MCF 10A (cell line): Measurements from ENCODE around the gene RUBCN. TPM values are rescaled to one million over a fixed set of nuclear protein-coding genes. Genes with fewer than 3 reads are reported as not detected.

Experiments
- BruUV-seq: library from RNA; stranded (reverse); fragments of 400-500 nt; replicated peaks from 2 replicates; lab custom pipeline; 2021; lab: Mats Ljungman, UMichigan
- CTCF ChIA-PET: fragments of 300-600 bp; sonication (Branson Sonifier 250); formaldehyde crosslinking; extraction: SDS; loops from one replicate; lab custom pipeline; 2021; ENCODE audit warnings: antibody characterized with exemption, inconsistent platforms; lab: Yijun Ruan, JAX
- POLR2A ChIA-PET: fragments of 300-600, 350-650 bp; sonication (Branson Sonifier 250); formaldehyde crosslinking; extraction: SDS; loops from one replicate; lab custom pipeline; 2020; ENCODE audit warnings: antibody characterized with exemption, inconsistent platforms; lab: Yijun Ruan, JAX
- DNase-seq: peaks from one replicate; pipeline ENCODE4 v3.0.0-alpha.2; 2018; ENCODE audit not compliant: unreplicated experiment
- H3K27ac Mint-ChIP-seq: one replicate; pipeline ENCODE4 v1.8.0; 2022; ENCODE audit warnings: mild to moderate bottlenecking, low read depth, mixed read lengths; ENCODE audit not compliant: unreplicated experiment
- H3K27me3 Mint-ChIP-seq: one replicate; pipeline ENCODE4 v1.8.0; 2022; ENCODE audit warnings: mixed read lengths; ENCODE audit not compliant: insufficient read depth, unreplicated experiment
- H3K36me3 Mint-ChIP-seq: one replicate; pipeline ENCODE4 v1.8.0; 2022; ENCODE audit warnings: mild to moderate bottlenecking, moderate library complexity, mixed read lengths; ENCODE audit not compliant: insufficient read depth, unreplicated experiment
- H3K4me1 Mint-ChIP-seq: one replicate; pipeline ENCODE4 v1.8.0; 2022; ENCODE audit warnings: mixed read lengths; ENCODE audit not compliant: insufficient read depth, unreplicated experiment
- H3K4me3 Mint-ChIP-seq: one replicate; pipeline ENCODE4 v1.8.0; 2022; ENCODE audit warnings: mild to moderate bottlenecking, moderate library complexity, mixed read lengths; ENCODE audit not compliant: unreplicated experiment
- H3K9me3 Mint-ChIP-seq: one replicate; pipeline ENCODE4 v1.8.0; 2022; ENCODE audit warnings: mixed read lengths; ENCODE audit not compliant: unreplicated experiment
- intact Hi-C: fragments of 100-400 bp; cut with micrococcal nuclease; formaldehyde crosslinking; loops from 2 replicates; pipeline ENCODE4 v1.14.1; 2022
- total RNA-seq: library from RNA; stranded (reverse); gene quantifications from 2 replicates; pipeline ENCODE4 v1.2.3, GENCODE V29; 2022
- TF ChIP-seq, protein P1 (sequence below): fragments of 200-600 bp; IDR thresholded peaks from one replicate; pipeline ENCODE4 v1.8.0; 2022; ENCODE audit warnings: antibody characterized with exemption, mild to moderate bottlenecking; ENCODE audit not compliant: unreplicated experiment

Gene RUBCN
- total RNA-seq, 1 experiment from 2014 or later: 29.9 TPM

GRCh38 chr3:197675951-197676350, 60.8 kb downstream of the RUBCN start:
- TF ChIP-seq, protein P1, sequence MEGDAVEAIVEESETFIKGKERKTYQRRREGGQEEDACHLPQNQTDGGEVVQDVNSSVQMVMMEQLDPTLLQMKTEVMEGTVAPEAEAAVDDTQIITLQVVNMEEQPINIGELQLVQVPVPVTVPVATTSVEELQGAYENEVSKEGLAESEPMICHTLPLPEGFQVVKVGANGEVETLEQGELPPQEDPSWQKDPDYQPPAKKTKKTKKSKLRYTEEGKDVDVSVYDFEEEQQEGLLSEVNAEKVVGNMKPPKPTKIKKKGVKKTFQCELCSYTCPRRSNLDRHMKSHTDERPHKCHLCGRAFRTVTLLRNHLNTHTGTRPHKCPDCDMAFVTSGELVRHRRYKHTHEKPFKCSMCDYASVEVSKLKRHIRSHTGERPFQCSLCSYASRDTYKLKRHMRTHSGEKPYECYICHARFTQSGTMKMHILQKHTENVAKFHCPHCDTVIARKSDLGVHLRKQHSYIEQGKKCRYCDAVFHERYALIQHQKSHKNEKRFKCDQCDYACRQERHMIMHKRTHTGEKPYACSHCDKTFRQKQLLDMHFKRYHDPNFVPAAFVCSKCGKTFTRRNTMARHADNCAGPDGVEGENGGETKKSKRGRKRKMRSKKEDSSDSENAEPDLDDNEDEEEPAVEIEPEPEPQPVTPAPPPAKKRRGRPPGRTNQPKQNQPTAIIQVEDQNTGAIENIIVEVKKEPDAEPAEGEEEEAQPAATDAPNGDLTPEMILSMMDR: no peak
- no TSS peak for BruUV-seq
- Mint-ChIP-seq H3K9me3 (peaks cover 19% of the 10 kb centered on the region), H3K4me1 (no peaks in the 10 kb centered on the region), H3K27me3 (no peaks in the 10 kb centered on the region), H3K4me3 (no peak overlapping the region), H3K27ac (no peak overlapping the region), H3K36me3 (peaks cover 54% of the 10 kb centered on the region)
- ChIA-PET CTCF (interaction anchor here (0.7 kb wide), 1 partner anchor 31 kb away, joined by 3 read pairs; no protein-coding TSS in a partner anchor), POLR2A (interaction anchor here (1.2 kb wide), 1 partner anchor 27 kb away, joined by 3 read pairs; no protein-coding TSS in a partner anchor)
- no peak for DNase-seq
- intact Hi-C loops: no loop called here

DNA sequence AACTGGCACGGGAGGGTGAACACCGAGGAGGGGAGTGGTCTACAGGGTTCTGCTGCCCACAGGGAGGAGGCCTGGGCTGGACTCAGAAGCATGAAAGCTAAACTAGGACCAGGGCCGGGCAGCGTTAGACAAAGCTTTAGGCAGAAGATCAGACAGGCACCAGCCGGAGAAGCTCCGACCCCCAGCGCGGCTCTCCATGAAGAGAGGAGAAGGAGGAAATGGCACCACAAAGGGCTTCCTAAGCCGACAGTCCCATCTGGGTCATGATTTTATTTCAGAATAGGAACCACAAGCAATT, 61.2 kb downstream of the RUBCN start:
- Mint-ChIP-seq H3K27me3 (no peaks in the 10 kb centered on the region), H3K4me3 (no peak overlapping the region), H3K36me3 (peaks cover 50% of the 10 kb centered on the region), H3K4me1 (no peaks in the 10 kb centered on the region), H3K9me3 (peaks cover 17% of the 10 kb centered on the region), H3K27ac (no peak overlapping the region)
- no peak for DNase-seq
- ChIA-PET POLR2A (no interaction called here), CTCF (no interaction called here)
- TF ChIP-seq, protein P1: no peak
- intact Hi-C loops: no loop called here
- no TSS peak for BruUV-seq

DNA sequence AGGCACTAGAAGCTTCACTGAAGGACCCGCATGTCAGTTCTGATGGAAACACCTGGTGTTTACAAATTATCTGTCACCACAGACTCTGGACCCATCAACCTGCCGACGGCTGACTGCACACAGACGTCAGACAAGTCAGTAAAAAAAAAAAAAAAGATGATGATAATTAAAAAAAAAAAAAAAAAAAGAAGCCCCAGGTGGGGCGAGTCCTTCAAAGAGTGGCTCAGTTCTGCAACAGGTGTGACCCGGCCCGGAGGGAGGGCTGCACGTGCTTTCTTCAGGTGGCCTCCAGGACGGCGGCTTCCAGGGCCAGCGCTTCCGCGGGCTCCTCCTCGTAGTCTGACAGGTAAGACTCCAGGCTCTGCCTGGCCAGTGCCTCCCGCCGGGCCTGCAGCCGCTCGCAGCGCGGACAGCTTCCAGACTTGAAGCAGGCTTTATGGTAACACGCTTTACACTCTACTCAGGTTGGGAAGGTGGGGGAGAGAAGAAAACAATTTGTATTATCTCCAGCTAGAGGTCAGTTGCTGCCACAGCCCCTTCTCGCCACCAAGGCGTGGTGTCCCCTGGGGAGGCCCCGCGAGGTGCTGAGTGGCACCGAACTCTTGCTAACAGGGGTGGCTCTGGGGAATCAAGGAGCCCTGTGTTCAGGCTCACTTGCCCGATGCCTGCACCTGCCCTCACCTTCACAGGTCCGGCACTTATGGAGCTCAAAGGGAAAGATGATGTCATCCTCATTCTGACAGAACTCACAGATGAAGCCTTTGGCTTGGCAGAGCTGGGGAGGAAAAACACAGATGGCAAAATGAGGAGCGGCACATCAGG, 61.8 kb downstream of the RUBCN start:
- BruUV-seq: no TSS peak
- Mint-ChIP-seq H3K4me3 (no peak overlapping the region), H3K27ac (no peak overlapping the region), H3K36me3 (peaks cover 48% of the 10 kb centered on the region), H3K9me3 (peaks cover 12% of the 10 kb centered on the region), H3K27me3 (no peaks in the 10 kb centered on the region), H3K4me1 (no peaks in the 10 kb centered on the region)
- ChIA-PET POLR2A (no interaction called here), CTCF (no interaction called here)
- TF ChIP-seq, protein P1: no peak
- DNase-seq: no peak
- intact Hi-C loops: no loop called here

DNA sequence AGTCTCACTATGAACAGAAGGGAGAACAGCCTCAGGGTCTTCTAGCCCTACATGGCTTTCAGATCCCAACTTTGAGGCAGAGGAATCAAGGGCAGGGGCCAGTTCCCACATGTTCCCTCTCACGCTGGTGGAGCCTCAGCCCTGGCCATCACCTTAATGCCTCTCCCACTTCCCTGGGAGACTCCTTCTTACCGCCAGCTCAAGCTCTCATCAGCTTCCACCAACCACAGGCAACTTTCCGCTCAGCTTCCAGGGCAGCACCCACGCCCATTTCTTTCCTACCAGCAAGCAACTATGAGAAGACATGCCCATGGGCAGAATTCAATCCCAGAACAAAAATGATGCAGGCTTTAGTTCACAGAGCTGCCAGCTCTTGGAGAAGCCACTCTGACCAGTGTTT, 63.5 kb downstream of the RUBCN start:
- H3K36me3 Mint-ChIP-seq: peaks cover 46% of the 10 kb centered on the region
- H3K27ac Mint-ChIP-seq: no peak overlapping the region
- no peaks in the 10 kb centered on the region for H3K4me1 Mint-ChIP-seq
- intact Hi-C loops: no loop called here
- DNase-seq: no peak
- no peak overlapping the region for H3K4me3 Mint-ChIP-seq
- TF ChIP-seq, protein P1: no peak
- POLR2A ChIA-PET: interaction anchor here (1.4 kb wide), 1 partner anchor 11 kb away, joined by 3 read pairs; no protein-coding TSS in a partner anchor
- H3K9me3 Mint-ChIP-seq: no peaks in the 10 kb centered on the region
- CTCF ChIA-PET: no interaction called here
- BruUV-seq: TSS peak; percentile 11
- H3K27me3 Mint-ChIP-seq: no peaks in the 10 kb centered on the region
